IMR-90 (cell line): Measurements from ENCODE around the gene CSK. TPM values are rescaled to one million over a fixed set of nuclear protein-coding genes. Genes with fewer than 3 reads are reported as not detected.

ENCODE experiments used
- ATAC-seq: fragments of 200-7000 bp; cut with Tn5 transposase; 2 replicates; pipeline ENCODE4 v1.9.1; 2020; ENCODE audit warnings: low read depth, mild to moderate bottlenecking, moderate library complexity
- BruUV-seq: library from RNA; stranded (reverse); fragments of 400-500 nt; replicated peaks from 2 replicates; lab custom pipeline; 2021; lab: Mats Ljungman, UMichigan
- CTCF ChIA-PET: fragments of 300-600 bp; formaldehyde crosslinking; extraction: SDS; loops from one replicate; lab custom pipeline; 2021; ENCODE audit warnings: antibody characterized with exemption; lab: Yijun Ruan, JAX
- POLR2A ChIA-PET: fragments of 300-600 bp; sonication (Branson Sonifier 250); formaldehyde crosslinking; loops from one replicate; lab custom pipeline; 2022; ENCODE audit warnings: antibody characterized with exemption; ENCODE audit not compliant: unreplicated experiment; lab: Charles Lee
- DNase-seq: peaks from one replicate; pipeline ENCODE4 v3.0.0; 2013
- H2AFZ ChIP-seq: replicated peaks from 2 replicates; pipeline ENCODE3; 2013; ENCODE audit warnings: low read length, mild to moderate bottlenecking; ENCODE audit not compliant: poor library complexity
- H2AK5ac ChIP-seq: 2 replicates; pipeline ENCODE4 v1.6.1; 2013; ENCODE audit warnings: low read depth, low read length, inconsistent platforms
- H2AK9ac ChIP-seq: replicated peaks from 2 replicates; pipeline ENCODE3; 2013; ENCODE audit warnings: mild to moderate bottlenecking, low read depth, low read length, moderate library complexity; ENCODE audit not compliant: poor library complexity
- H2BK120ac ChIP-seq: 2 replicates; pipeline ENCODE4 v1.6.1; 2013; ENCODE audit warnings: low read depth, low read length, inconsistent platforms
- H2BK15ac ChIP-seq: 3 replicates; pipeline ENCODE4 v1.6.1; 2013; ENCODE audit warnings: low read depth, low read length, inconsistent platforms
- H2BK20ac ChIP-seq: 2 replicates; pipeline ENCODE4 v1.6.1; 2013; ENCODE audit warnings: low read depth, mild to moderate bottlenecking, inconsistent platforms, low read length, moderate library complexity
- H2BK5ac ChIP-seq: 2 replicates; pipeline ENCODE4 v1.6.1; 2013; ENCODE audit warnings: mild to moderate bottlenecking, low read depth, low read length, inconsistent platforms; ENCODE audit not compliant: poor library complexity, severe bottlenecking
- H3K14ac ChIP-seq: replicated peaks from 2 replicates; pipeline ENCODE4 v1.6.1; 2013; ENCODE audit warnings: low read depth, low read length, inconsistent platforms
- H3K18ac ChIP-seq: 2 replicates; pipeline ENCODE4 v1.6.1; 2013; ENCODE audit warnings: low read depth, low read length, control low read depth
- H3K23ac ChIP-seq: 2 replicates; pipeline ENCODE4 v1.6.1; 2013; ENCODE audit warnings: low read depth, low read length, inconsistent platforms
- H3K27ac ChIP-seq: 2 replicates; pipeline ENCODE4 v1.5.1; 2013; ENCODE audit warnings: mild to moderate bottlenecking, control low read depth, low read length; ENCODE audit not compliant: insufficient read depth
- H3K27me3 ChIP-seq: 2 replicates; pipeline ENCODE4 v1.6.1; 2013; ENCODE audit warnings: low read length; ENCODE audit not compliant: control insufficient read depth, insufficient read depth
- H3K36me3 ChIP-seq: 2 replicates; pipeline ENCODE4 v1.6.1; 2013; ENCODE audit warnings: low read length, mixed read lengths; ENCODE audit not compliant: control insufficient read depth, insufficient read depth
- H3K4ac ChIP-seq: 2 replicates; pipeline ENCODE4 v1.6.1; 2013; ENCODE audit warnings: low read depth, low read length, inconsistent platforms
- H3K4me1 ChIP-seq: 2 replicates; pipeline ENCODE4 v1.6.1; 2013; ENCODE audit warnings: low read length, mixed read lengths; ENCODE audit not compliant: control insufficient read depth, insufficient read depth
- H3K4me2 ChIP-seq: 2 replicates; pipeline ENCODE4 v1.6.1; 2013; ENCODE audit warnings: low read depth, mild to moderate bottlenecking, control low read depth, low read length, moderate library complexity
- H3K4me3 ChIP-seq: 2 replicates; pipeline ENCODE4 v1.5.1; 2013; ENCODE audit warnings: low read depth, mild to moderate bottlenecking, control low read depth, low read length, moderate library complexity; ENCODE audit not compliant: insufficient read depth
- H3K56ac ChIP-seq: 2 replicates; pipeline ENCODE4 v1.6.1; 2013; ENCODE audit warnings: low read length, inconsistent platforms; ENCODE audit not compliant: insufficient read depth; ENCODE audit errors: extremely low read depth
- H3K79me1 ChIP-seq, 2 experiments: 2 replicates each; pipeline ENCODE4 v1.6.1; 2013; ENCODE audit warnings: low read length in 2 of 2, inconsistent platforms in 1 of 2, low read depth in 1 of 2
- H3K9ac ChIP-seq: 2 replicates; pipeline ENCODE4 v1.6.1; 2013; ENCODE audit warnings: low read depth, low read length, control low read depth
- H3K9me1 ChIP-seq: 2 replicates; pipeline ENCODE4 v1.6.1; 2013; ENCODE audit warnings: low read length, inconsistent platforms; ENCODE audit not compliant: insufficient read depth
- H3K9me3 ChIP-seq: 2 replicates; pipeline ENCODE4 v1.6.1; 2013; ENCODE audit warnings: low read length; ENCODE audit not compliant: control insufficient read depth, insufficient read depth
- H4K20me1 ChIP-seq: 2 replicates; pipeline ENCODE4 v1.6.1; 2013; ENCODE audit warnings: low read length, inconsistent platforms; ENCODE audit not compliant: insufficient read depth
- H4K5ac ChIP-seq: 2 replicates; pipeline ENCODE4 v1.6.1; 2013; ENCODE audit warnings: mild to moderate bottlenecking, low read depth, low read length, control low read depth
- H4K8ac ChIP-seq, 2 experiments: 2 replicates each; pipeline ENCODE4 v1.6.1; 2013; ENCODE audit warnings: low read depth in 2 of 2, low read length in 2 of 2, control low read depth in 1 of 2, inconsistent platforms in 1 of 2
- H4K91ac ChIP-seq: 2 replicates; pipeline ENCODE4 v1.6.1; 2013; ENCODE audit warnings: low read depth, low read length, inconsistent platforms; ENCODE audit not compliant: insufficient read depth
- CEBPB ChIP-seq: IDR thresholded peaks from 2 replicates; pipeline ENCODE4 v1.6.1; 2012; ENCODE audit warnings: low read depth, low read length, improper control_type of control experiment
- FOS ChIP-seq: fragments of 150-350 bp; IDR thresholded peaks from 2 replicates; pipeline ENCODE4 v1.6.1; 2016; ENCODE audit warnings: low read depth, low read length
- MXI1 ChIP-seq: IDR thresholded peaks from 2 replicates; pipeline ENCODE4 v1.6.1; 2012; ENCODE audit warnings: low read depth, mild to moderate bottlenecking, low read length, moderate library complexity, borderline replicate concordance
- NFE2L2 ChIP-seq: fragments of 150-350 bp; IDR thresholded peaks from 2 replicates; pipeline ENCODE4 v1.6.1; 2016; ENCODE audit warnings: low read depth, mild to moderate bottlenecking, low read length
- POLR2A ChIP-seq: IDR thresholded peaks from 2 replicates; pipeline ENCODE4 v1.6.1; 2012; ENCODE audit warnings: mild to moderate bottlenecking, low read depth, low read length
- RAD21 ChIP-seq: IDR thresholded peaks from 2 replicates; pipeline ENCODE4 v1.6.1; 2012; ENCODE audit warnings: low read length, improper control_type of control experiment
- RCOR1 ChIP-seq: IDR thresholded peaks from 2 replicates; pipeline ENCODE4 v1.6.1; 2012; ENCODE audit warnings: mild to moderate bottlenecking, low read length, improper control_type of control experiment; ENCODE audit not compliant: insufficient replicate concordance
- SMC3 ChIP-seq: fragments of 150-350 bp; IDR thresholded peaks from 2 replicates; pipeline ENCODE4 v1.6.1; 2016; ENCODE audit warnings: low read depth, mild to moderate bottlenecking, antibody characterized with exemption, low read length, moderate library complexity
- WGBS, 2 experiments: methylation state at CpG; one replicate each; pipeline versions ENCODE4 v1.1.5 to v1.1.7; 2013; ENCODE audit warnings: missing lambda C conversion rate in 2 of 2; ENCODE audit not compliant: insufficient read length in 1 of 2; ENCODE audit errors: extremely low coverage in 2 of 2; 5-methylcytosine and 5-hydroxymethylcytosine counted together
- dilution Hi-C: fragments of 300-500 bp; cut with HindIII; formaldehyde crosslinking; loops from one replicate; pipeline ENCODE4 v1.14.3; 2018; ENCODE audit warnings: low sequenced_read_pairs; ENCODE audit not compliant: unreplicated experiment
- in situ Hi-C: fragments of 300-500 bp; cut with MboI; formaldehyde crosslinking; loops from 3 replicates; pipeline ENCODE4 v1.14.3; 2019; ENCODE audit warnings: low sequenced_read_pairs, inconsistent platforms, mixed read lengths
- intact Hi-C: fragments of 100-400 bp; cut with micrococcal nuclease; formaldehyde crosslinking; loops from 2 replicates; pipeline ENCODE4 v1.10.0; 2022
- polyA plus RNA-seq, 3 experiments: library from polyadenylated mRNA; depleted of rRNA; stranded (reverse); fragments of >200 nt; gene quantifications; 2 replicates each; pipeline ENCODE4 v1.2.3, GENCODE V29; 2012; ENCODE audit warnings: low replicate concordance in 1 of 3
- total RNA-seq: library from RNA; depleted of rRNA; stranded (reverse); fragments of >200 nt; gene quantifications from 2 replicates; pipeline ENCODE4 v1.2.3, GENCODE V29; 2012
- TF ChIP-seq, protein P1 (sequence below): fragments of 150-350 bp; IDR thresholded peaks from 2 replicates; pipeline ENCODE4 v1.6.1; 2016; ENCODE audit warnings: low read depth, mild to moderate bottlenecking, low read length, moderate library complexity, borderline replicate concordance
- TF ChIP-seq, protein P2 (sequence below): fragments of 150-350 bp; IDR thresholded peaks from 2 replicates; pipeline ENCODE4 v1.6.1; 2017; ENCODE audit warnings: mild to moderate bottlenecking, antibody characterized with exemption, low read length, low read depth

The CSK gene
- total and polyA plus RNA-seq, 2 of the 4 experiments (the other 2 are of a cell fraction) = 10.8 to 54.0 TPM

DNA sequence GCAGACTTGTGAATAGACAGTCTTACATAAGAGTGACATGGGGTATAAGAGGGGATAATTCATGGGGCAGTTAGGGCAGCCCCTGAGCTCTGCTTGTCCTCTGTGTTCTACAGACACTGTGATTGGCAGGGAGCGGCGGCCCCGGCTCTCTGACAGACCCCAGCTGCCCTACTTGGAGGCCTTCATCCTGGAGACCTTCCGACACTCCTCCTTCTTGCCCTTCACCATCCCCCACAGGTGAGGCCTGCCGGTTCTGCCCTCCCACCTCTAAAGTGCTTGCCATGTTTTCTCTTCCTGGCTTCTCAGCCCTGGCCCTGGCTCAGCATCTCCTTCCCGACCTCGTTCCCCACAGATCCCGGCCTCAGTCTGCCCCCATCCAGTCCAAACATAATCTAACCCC is 29.9 kb upstream of the CSK start:
- H2AK5ac ChIP-seq = no peak overlapping the region
- no peaks in the 10 kb centered on the region; the same call in 1 of the 2 replicates for H3K9me1 ChIP-seq
- H4K91ac ChIP-seq = no peak overlapping the region
- ChIA-PET POLR2A (interaction anchor here (0.6 kb wide), 1 partner anchor 254 kb away, joined by 6 read pairs; no protein-coding TSS in a partner anchor), CTCF (interaction anchor here (0.6 kb wide), 1 partner anchor 406 kb away, joined by 3 read pairs; no protein-coding TSS in a partner anchor)
- BruUV-seq = no TSS peak
- no peaks in the 10 kb centered on the region for H3K36me3 ChIP-seq
- H2AK9ac ChIP-seq = no peak overlapping the region
- H2AFZ ChIP-seq = no peak overlapping the region
- H3K79me1 ChIP-seq = no peaks in the 10 kb centered on the region
- no peak for TF ChIP-seq NFE2L2
- TF ChIP-seq SMC3 = no peak
- TF ChIP-seq CEBPB = no peak
- TF ChIP-seq, protein P1, sequence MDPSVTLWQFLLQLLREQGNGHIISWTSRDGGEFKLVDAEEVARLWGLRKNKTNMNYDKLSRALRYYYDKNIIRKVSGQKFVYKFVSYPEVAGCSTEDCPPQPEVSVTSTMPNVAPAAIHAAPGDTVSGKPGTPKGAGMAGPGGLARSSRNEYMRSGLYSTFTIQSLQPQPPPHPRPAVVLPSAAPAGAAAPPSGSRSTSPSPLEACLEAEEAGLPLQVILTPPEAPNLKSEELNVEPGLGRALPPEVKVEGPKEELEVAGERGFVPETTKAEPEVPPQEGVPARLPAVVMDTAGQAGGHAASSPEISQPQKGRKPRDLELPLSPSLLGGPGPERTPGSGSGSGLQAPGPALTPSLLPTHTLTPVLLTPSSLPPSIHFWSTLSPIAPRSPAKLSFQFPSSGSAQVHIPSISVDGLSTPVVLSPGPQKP = no peak
- TF ChIP-seq POLR2A = no peak
- no peak for TF ChIP-seq FOS
- TF ChIP-seq RCOR1 = no peak
- no peak for TF ChIP-seq RAD21
- TF ChIP-seq, protein P2, sequence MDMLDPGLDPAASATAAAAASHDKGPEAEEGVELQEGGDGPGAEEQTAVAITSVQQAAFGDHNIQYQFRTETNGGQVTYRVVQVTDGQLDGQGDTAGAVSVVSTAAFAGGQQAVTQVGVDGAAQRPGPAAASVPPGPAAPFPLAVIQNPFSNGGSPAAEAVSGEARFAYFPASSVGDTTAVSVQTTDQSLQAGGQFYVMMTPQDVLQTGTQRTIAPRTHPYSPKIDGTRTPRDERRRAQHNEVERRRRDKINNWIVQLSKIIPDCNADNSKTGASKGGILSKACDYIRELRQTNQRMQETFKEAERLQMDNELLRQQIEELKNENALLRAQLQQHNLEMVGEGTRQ = no peak
- no peak for TF ChIP-seq MXI1
- intact Hi-C loops = loop anchor here (10.0 kb wide), 1 partner anchor 57 kb away; the partner anchor contains the start of gene EDC3
- no peak for ATAC-seq
- H3K56ac ChIP-seq = no peak overlapping the region
- no peak overlapping the region for H3K9ac ChIP-seq
- H3K23ac ChIP-seq = no peak overlapping the region
- dilution Hi-C loops = no loop called here
- 0 out of 2 replicates have a peak, but pooled peaks cover 2% of the 10 kb centered on the region for H3K9me3 ChIP-seq
- H3K4me2 ChIP-seq = no peak overlapping the region
- no peak overlapping the region for H3K14ac ChIP-seq
- H4K20me1 ChIP-seq = no peaks in the 10 kb centered on the region
- H3K4me3 ChIP-seq = no peak overlapping the region
- H3K18ac ChIP-seq = no peak overlapping the region
- H3K4me1 ChIP-seq = no peaks in the 10 kb centered on the region
- H3K4ac ChIP-seq = no peak overlapping the region
- no peak for DNase-seq
- no peak overlapping the region for H2BK15ac ChIP-seq
- H2BK5ac ChIP-seq = no peak overlapping the region
- H3K27me3 ChIP-seq = peaks cover 36% of the 10 kb centered on the region
- in situ Hi-C loops = no loop called here
- H3K27ac ChIP-seq = no peak overlapping the region
- no peak overlapping the region for H4K5ac ChIP-seq
- no peak overlapping the region for H2BK120ac ChIP-seq
- WGBS, 2 experiments = 28% methylated on average over 8 of the region's 8 CpGs; no CpG with 5 or more reads in 1 of the 2 experiments
- H2BK20ac ChIP-seq = no peak overlapping the region
- H4K8ac ChIP-seq = no peak overlapping the region
